ENCODE data around the gene RFX4.

RFX4 gene

GRCh38 chr12:106714926-106715325 is 132.1 kb downstream of the RFX4 start:
- no peak for ATAC-seq (ENCODE audit: insufficient read depth, low read depth)
- H3K27me3 ChIP-seq (ENCODE audit: insufficient read depth, low read length, poor library complexity): peaks cover 3% of the 10 kb centered on the region
- H3K4me1 ChIP-seq (ENCODE audit: insufficient read depth, low read length): no peaks in the 10 kb centered on the region
- no peak overlapping the region for H3K27ac ChIP-seq (ENCODE audit: low read length)
- no peak for TF ChIP-seq EZH2 (IDR thresholded peaks at IDR 0.05; ENCODE audit: borderline replicate concordance, low read depth, low read length, severe bottlenecking)
- TF ChIP-seq CTCF (IDR thresholded peaks at IDR 0.05; ENCODE audit: borderline replicate concordance, extremely low read depth, low read length, poor library complexity, severe bottlenecking): no peak
- H3K79me2 ChIP-seq (ENCODE audit: insufficient read depth, low read length): no peaks in the 10 kb centered on the region
- no peak overlapping the region for H2AFZ ChIP-seq (ENCODE audit: low read depth, low read length)
- H3K9me3 ChIP-seq (ENCODE audit: insufficient read depth, low read length, severe bottlenecking): no peaks in the 10 kb centered on the region
- H3K36me3 ChIP-seq (ENCODE audit: insufficient read depth, low read length): no peaks in the 10 kb centered on the region
- H3K4me3 ChIP-seq (ENCODE audit: low read depth in 1 of 2, low read length in 2 of 2): no peak overlapping the region
- no peak for DNase-seq
- H3K9ac ChIP-seq (ENCODE audit: low read depth, low read length): no peak overlapping the region
- H3K4me2 ChIP-seq (ENCODE audit: insufficient read depth, low read length): no peak overlapping the region
- H4K20me1 ChIP-seq (ENCODE audit: insufficient read depth, low read length): no peaks in the 10 kb centered on the region

DNA sequence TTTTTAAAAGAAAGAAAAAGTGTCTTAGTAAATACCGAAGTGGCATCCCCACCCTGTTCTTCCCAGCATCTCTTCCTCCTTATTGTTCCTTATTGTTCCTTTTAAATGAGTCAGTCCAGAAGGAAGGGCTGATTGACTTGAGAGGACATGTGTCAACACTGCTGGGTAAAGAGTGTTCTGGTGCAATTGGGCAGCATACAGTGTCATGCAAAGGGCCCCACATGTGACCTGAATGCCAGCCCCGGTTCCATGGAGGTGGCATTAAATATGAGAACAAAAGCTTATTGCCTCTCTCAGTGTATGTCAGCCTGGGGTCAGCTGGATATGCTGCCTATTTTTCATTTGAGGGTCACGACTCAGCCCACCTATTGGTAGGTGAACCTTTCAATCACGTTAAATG is 132.8 kb downstream of the RFX4 start:
- no peak overlapping the region for H3K4me2 ChIP-seq (ENCODE audit: insufficient read depth, low read length)
- no peak overlapping the region for H3K9ac ChIP-seq (ENCODE audit: low read depth, low read length)
- no peak overlapping the region for H3K4me3 ChIP-seq (ENCODE audit: low read depth in 1 of 2, low read length in 2 of 2)
- H3K9me3 ChIP-seq (ENCODE audit: insufficient read depth, low read length, severe bottlenecking): no peaks in the 10 kb centered on the region
- no peak for ATAC-seq (ENCODE audit: insufficient read depth, low read depth)
- H3K27ac ChIP-seq (ENCODE audit: low read length): no peak overlapping the region
- DNase-seq: no peak
- no peaks in the 10 kb centered on the region for H4K20me1 ChIP-seq (ENCODE audit: insufficient read depth, low read length)
- no peaks in the 10 kb centered on the region for H3K36me3 ChIP-seq (ENCODE audit: insufficient read depth, low read length)
- no peak overlapping the region for H2AFZ ChIP-seq (ENCODE audit: low read depth, low read length)
- H3K4me1 ChIP-seq (ENCODE audit: insufficient read depth, low read length): no peaks in the 10 kb centered on the region
- TF ChIP-seq EZH2 (IDR thresholded peaks at IDR 0.05; ENCODE audit: borderline replicate concordance, low read depth, low read length, severe bottlenecking) (no peak), CTCF (IDR thresholded peaks at IDR 0.05; ENCODE audit: borderline replicate concordance, extremely low read depth, low read length, poor library complexity, severe bottlenecking) (no peak)
- H3K79me2 ChIP-seq (ENCODE audit: insufficient read depth, low read length): no peaks in the 10 kb centered on the region
- H3K27me3 ChIP-seq (ENCODE audit: insufficient read depth, low read length, poor library complexity): peaks cover 3% of the 10 kb centered on the region

- no peaks in the 10 kb centered on the region for H3K4me1 ChIP-seq (ENCODE audit: insufficient read depth, low read length)
- no peaks in the 10 kb centered on the region for H3K27me3 ChIP-seq (ENCODE audit: insufficient read depth, low read length, poor library complexity)
- H3K9me3 ChIP-seq (ENCODE audit: insufficient read depth, low read length, severe bottlenecking): no peaks in the 10 kb centered on the region
- no peak overlapping the region for H3K4me2 ChIP-seq (ENCODE audit: insufficient read depth, low read length)
- no peaks in the 10 kb centered on the region for H3K36me3 ChIP-seq (ENCODE audit: insufficient read depth, low read length)
- TF ChIP-seq EZH2 (IDR thresholded peaks at IDR 0.05; ENCODE audit: borderline replicate concordance, low read depth, low read length, severe bottlenecking): no peak
- no peak for TF ChIP-seq CTCF (IDR thresholded peaks at IDR 0.05; ENCODE audit: borderline replicate concordance, extremely low read depth, low read length, poor library complexity, severe bottlenecking)
- no peak overlapping the region for H3K4me3 ChIP-seq (ENCODE audit: low read depth in 1 of 2, low read length in 2 of 2)
- H4K20me1 ChIP-seq (ENCODE audit: insufficient read depth, low read length): no peaks in the 10 kb centered on the region
- H3K79me2 ChIP-seq (ENCODE audit: insufficient read depth, low read length): no peaks in the 10 kb centered on the region
- H2AFZ ChIP-seq (ENCODE audit: low read depth, low read length): no peak overlapping the region
- no peak for ATAC-seq (ENCODE audit: insufficient read depth, low read depth)
- no peak overlapping the region for H3K27ac ChIP-seq (ENCODE audit: low read length)
- DNase-seq: no peak
- no peak overlapping the region for H3K9ac ChIP-seq (ENCODE audit: low read depth, low read length)
Observed at GRCh38 chr12:106717673-106718072, 134.9 kb downstream of the RFX4 start.

DNA sequence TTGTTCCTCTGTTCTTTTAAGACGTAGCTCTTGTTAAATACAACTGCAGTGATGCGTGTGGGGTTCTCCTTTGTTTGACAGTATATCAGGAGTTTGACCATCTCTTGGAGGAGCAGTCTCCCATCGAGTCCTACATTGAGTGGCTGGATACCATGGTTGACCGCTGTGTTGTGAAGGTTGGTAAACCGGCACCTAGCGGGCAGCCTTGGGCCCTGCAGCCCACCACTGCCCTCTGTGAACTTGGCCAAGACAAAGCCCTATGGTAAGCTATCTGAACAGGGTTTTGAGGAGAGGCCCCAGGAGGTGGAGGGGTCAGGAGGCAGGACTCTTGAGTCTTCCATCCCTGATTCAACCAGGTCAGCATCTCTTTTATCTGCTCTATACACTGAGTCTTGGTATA is 137.1 kb downstream of the RFX4 start:
- no peak overlapping the region for H2AFZ ChIP-seq (ENCODE audit: low read depth, low read length)
- ATAC-seq (ENCODE audit: insufficient read depth, low read depth) (no peak), DNase-seq (no peak)
- no peaks in the 10 kb centered on the region for H3K27me3 ChIP-seq (ENCODE audit: insufficient read depth, low read length, poor library complexity)
- H3K9me3 ChIP-seq (ENCODE audit: insufficient read depth, low read length, severe bottlenecking): no peaks in the 10 kb centered on the region
- H3K79me2 ChIP-seq (ENCODE audit: insufficient read depth, low read length): no peaks in the 10 kb centered on the region
- H3K27ac ChIP-seq (ENCODE audit: low read length): no peak overlapping the region
- no peak overlapping the region for H3K4me2 ChIP-seq (ENCODE audit: insufficient read depth, low read length)
- no peak overlapping the region for H3K9ac ChIP-seq (ENCODE audit: low read depth, low read length)
- H4K20me1 ChIP-seq (ENCODE audit: insufficient read depth, low read length): no peaks in the 10 kb centered on the region
- H3K4me3 ChIP-seq (ENCODE audit: low read depth in 1 of 2, low read length in 2 of 2): no peak overlapping the region
- no peaks in the 10 kb centered on the region for H3K4me1 ChIP-seq (ENCODE audit: insufficient read depth, low read length)
- TF ChIP-seq EZH2 (IDR thresholded peaks at IDR 0.05; ENCODE audit: borderline replicate concordance, low read depth, low read length, severe bottlenecking): no peak
- no peak for TF ChIP-seq CTCF (IDR thresholded peaks at IDR 0.05; ENCODE audit: borderline replicate concordance, extremely low read depth, low read length, poor library complexity, severe bottlenecking)
- no peaks in the 10 kb centered on the region for H3K36me3 ChIP-seq (ENCODE audit: insufficient read depth, low read length)
